Ascending aorta (tissue), 2 donors: ENCODE data around the gene PSME2. TPM values are rescaled to one million over a fixed set of nuclear protein-coding genes. Genes with fewer than 3 reads are reported as not detected.

Experiments
- DNase-seq, 2 donors: peaks; one replicate each; pipeline ENCODE4 v3.0.0-alpha.2; 2019; ENCODE audit warnings: low spot score in 2 of 2
- H3K27ac ChIP-seq, 2 donors: fragments of 200-600 bp; sonication (generic); one replicate each; pipeline ENCODE4 v1.5.1; 2016 to 2017; ENCODE audit warnings: mild to moderate bottlenecking in 1 of 2
- H3K27me3 ChIP-seq: fragments of 200-600 bp; sonication (generic); one replicate; pipeline ENCODE4 v1.5.1; 2017
- H3K36me3 ChIP-seq, 2 donors: fragments of 200-600 bp; sonication (generic); one replicate each; pipeline ENCODE4 v1.5.1; 2016
- H3K4me1 ChIP-seq, 2 donors: fragments of 200-600 bp; sonication (generic); one replicate each; pipeline ENCODE4 v1.5.1; 2016 to 2017; ENCODE audit warnings: mild to moderate bottlenecking in 1 of 2
- H3K4me3 ChIP-seq, 2 donors: fragments of 200-600 bp; sonication (generic); one replicate each; pipeline ENCODE4 v1.5.1; 2016 to 2017; ENCODE audit warnings: mild to moderate bottlenecking in 1 of 2
- H3K9me3 ChIP-seq, 2 donors: fragments of 200-600 bp; sonication (generic); one replicate each; pipeline ENCODE4 v1.5.1; 2016
- intact Hi-C: fragments of 100-400 bp; cut with DNase I; formaldehyde crosslinking; loops from one replicate; pipeline ENCODE4 v1.15.1; 2023
- total RNA-seq: library from RNA; depleted of rRNA; stranded (reverse); fragments of >200 nt; gene quantifications from one replicate; pipeline ENCODE4 v1.1.0, GENCODE V29; 2016
- TF ChIP-seq, protein P1 (sequence below), 3 experiments: fragments of 200-600 bp in 2 of 3; fragments of 450-650 bp in 1 of 3; sonication (generic) in 2 of 3; IDR thresholded peaks; one replicate each; pipeline ENCODE4 v1.5.1; 2016 to 2019; ENCODE audit warnings: antibody characterized with exemption in 3 of 3, mild to moderate bottlenecking in 1 of 3, moderate library complexity in 1 of 3

The PSME2 gene
- total RNA-seq, 1 donor from 2014 or later = 100 TPM

- intact Hi-C loops = no loop called here
- no peak overlapping the region for H3K27ac ChIP-seq
- H3K9me3 ChIP-seq = no peaks in the 10 kb centered on the region
- H3K36me3 ChIP-seq = no peaks in the 10 kb centered on the region
- H3K4me1 ChIP-seq = peaks cover under 1 to 7% of the 10 kb centered on the region in 2 donors
- TF ChIP-seq, protein P1, sequence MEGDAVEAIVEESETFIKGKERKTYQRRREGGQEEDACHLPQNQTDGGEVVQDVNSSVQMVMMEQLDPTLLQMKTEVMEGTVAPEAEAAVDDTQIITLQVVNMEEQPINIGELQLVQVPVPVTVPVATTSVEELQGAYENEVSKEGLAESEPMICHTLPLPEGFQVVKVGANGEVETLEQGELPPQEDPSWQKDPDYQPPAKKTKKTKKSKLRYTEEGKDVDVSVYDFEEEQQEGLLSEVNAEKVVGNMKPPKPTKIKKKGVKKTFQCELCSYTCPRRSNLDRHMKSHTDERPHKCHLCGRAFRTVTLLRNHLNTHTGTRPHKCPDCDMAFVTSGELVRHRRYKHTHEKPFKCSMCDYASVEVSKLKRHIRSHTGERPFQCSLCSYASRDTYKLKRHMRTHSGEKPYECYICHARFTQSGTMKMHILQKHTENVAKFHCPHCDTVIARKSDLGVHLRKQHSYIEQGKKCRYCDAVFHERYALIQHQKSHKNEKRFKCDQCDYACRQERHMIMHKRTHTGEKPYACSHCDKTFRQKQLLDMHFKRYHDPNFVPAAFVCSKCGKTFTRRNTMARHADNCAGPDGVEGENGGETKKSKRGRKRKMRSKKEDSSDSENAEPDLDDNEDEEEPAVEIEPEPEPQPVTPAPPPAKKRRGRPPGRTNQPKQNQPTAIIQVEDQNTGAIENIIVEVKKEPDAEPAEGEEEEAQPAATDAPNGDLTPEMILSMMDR (IDR thresholded peaks at IDR 0.05) = no peak
- no peaks in the 10 kb centered on the region for H3K27me3 ChIP-seq
- no peak for DNase-seq
- no peak overlapping the region for H3K4me3 ChIP-seq
Measured at GRCh38 chr14:24131549-24131966, 14.9 kb downstream of the PSME2 start.

- intact Hi-C loops = no loop called here
- DNase-seq = no peak
Measured at GRCh38 chr14:24130717-24131548, 15.5 kb downstream of the PSME2 start.

DNA sequence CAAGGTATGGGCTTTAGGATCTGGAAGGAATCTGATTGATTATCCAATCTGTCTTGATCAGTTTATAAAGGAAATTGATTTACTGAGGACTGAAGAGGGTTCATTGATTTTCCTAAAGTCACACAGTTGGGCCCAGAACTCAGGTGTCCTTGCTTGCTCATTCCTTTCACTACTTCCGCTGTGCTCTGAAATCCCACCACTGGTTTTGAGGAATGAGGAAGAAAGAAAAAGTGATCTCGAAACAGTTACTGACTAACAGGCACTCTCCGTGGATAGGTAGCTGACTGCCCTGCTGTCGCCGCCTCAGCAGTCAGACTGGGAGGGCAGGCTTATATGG lies 16.1 kb downstream of the PSME2 start, which contains the start of gene FITM1:
Gene FITM1 (plus strand): TSS at position 280 of the 337 bp plus-strand sequence. CDS start 905 bp downstream, outside the sequence.
- TF ChIP-seq, protein P1 (IDR thresholded peaks at IDR 0.05) = no peak
- no peaks in the 10 kb centered on the region for H3K27me3 ChIP-seq
- intact Hi-C loops = no loop called here
- no peaks in the 10 kb centered on the region for H3K9me3 ChIP-seq
- no peaks in the 10 kb centered on the region for H3K36me3 ChIP-seq
- H3K4me1 ChIP-seq = peaks cover 0 to under 1% of the 10 kb centered on the region in 2 donors
- H3K27ac ChIP-seq = no peak within 1 kb of the TSS
- no peak for DNase-seq
- no peak within 1 kb of the TSS for H3K4me3 ChIP-seq

More at GRCh38 chr14:24130717-24131548, 15.5 kb downstream of the PSME2 start:
- Histone ChIP-seq H3K4me3 (no peak overlapping the region), H3K4me1 (peaks cover 0 to 4% of the 10 kb centered on the region in 2 donors), H3K9me3 (no peaks in the 10 kb centered on the region), H3K27me3 (no peaks in the 10 kb centered on the region), H3K27ac (no peak overlapping the region), H3K36me3 (no peaks in the 10 kb centered on the region)
- TF ChIP-seq, protein P1 (IDR thresholded peaks at IDR 0.05) = no peak

DNA sequence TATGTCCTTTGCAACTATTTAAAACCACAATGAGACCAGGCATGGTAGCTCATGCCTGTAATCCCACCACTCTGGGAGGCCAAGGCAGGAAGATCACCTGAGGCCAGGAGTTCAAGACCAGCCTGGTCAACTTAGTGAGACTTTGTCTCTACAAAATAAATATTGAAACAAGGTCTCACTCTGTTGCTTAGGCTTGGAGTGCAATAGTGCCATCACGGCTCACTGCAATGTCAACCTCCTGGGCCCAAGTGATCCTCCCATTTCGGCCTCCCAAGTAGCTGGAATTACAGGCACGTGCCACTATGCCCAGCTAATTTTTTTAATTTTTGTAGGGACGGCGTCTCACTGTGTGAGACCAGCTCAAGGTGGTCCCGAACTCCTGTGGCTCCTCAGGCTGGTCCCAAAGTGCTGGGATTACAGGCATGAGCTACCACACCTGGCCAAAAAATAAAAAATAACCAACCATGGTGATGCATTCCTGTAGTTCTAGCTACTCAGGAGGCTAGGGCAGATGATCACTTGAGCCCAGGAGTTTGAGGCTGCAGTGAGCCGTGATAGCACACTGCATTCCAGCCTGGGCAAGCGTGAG lies 16.9 kb downstream of the PSME2 start:
- intact Hi-C loops = no loop called here

GRCh38 chr14:24127673-24128072 lies 18.7 kb downstream of the PSME2 start:
- no peaks in the 10 kb centered on the region for H3K9me3 ChIP-seq
- no peak overlapping the region for H3K27ac ChIP-seq
- H3K4me3 ChIP-seq = no peak overlapping the region
- TF ChIP-seq, protein P1 (IDR thresholded peaks at IDR 0.05) = no peak
- no peaks in the 10 kb centered on the region for H3K4me1 ChIP-seq
- intact Hi-C loops = no loop called here
- H3K36me3 ChIP-seq = peaks cover 14 to 18% of the 10 kb centered on the region in 2 donors
- H3K27me3 ChIP-seq = no peaks in the 10 kb centered on the region
- DNase-seq = no peak

More for the DNA sequence above, 16.9 kb downstream of the PSME2 start:
- no peaks in the 10 kb centered on the region for H3K36me3 ChIP-seq
- H3K27ac ChIP-seq = no peak overlapping the region
- TF ChIP-seq, protein P1 (IDR thresholded peaks at IDR 0.05) = no peak
- no peaks in the 10 kb centered on the region for H3K4me1 ChIP-seq
- no peaks in the 10 kb centered on the region for H3K9me3 ChIP-seq
- no peaks in the 10 kb centered on the region for H3K27me3 ChIP-seq
- H3K4me3 ChIP-seq = no peak overlapping the region
- DNase-seq = no peak
